HG03439 (cell line): ENCODE results near the gene NANP.
"Not testable (repeated sequence)": the region's sequence is repeated elsewhere in the genome, so short reads cannot be mapped to it uniquely, and the experiment has no call there.

Experiments used
- ATAC-seq: cut with Tn5 transposase; IDR thresholded peaks from one replicate; pipeline ENCODE4 v1.9.1; 2021; ENCODE audit warnings: mild to moderate bottlenecking, moderate library complexity; ENCODE audit not compliant: unreplicated experiment

Gene NANP

GRCh38 chr20:25623736-25624499 lies at the start of gene NANP:
Gene NANP (minus strand): TSS chr20:25624014. CDS start chr20:25623948, 66 bp downstream.
- peak; percentile 86 for ATAC-seq

GRCh38 chr20:25672659-25673235 lies 48.9 kb upstream of the NANP start:
- ATAC-seq = no peak

- no peak for ATAC-seq
Measured at GRCh38 chr20:25669826-25670422, 46.1 kb upstream of the NANP start.

GRCh38 chr20:25668446-25668845 lies 44.6 kb upstream of the NANP start:
- ATAC-seq = no peak

- ATAC-seq = no peak
Measured at GRCh38 chr20:25659999-25660398, 36.2 kb upstream of the NANP start.

GRCh38 chr20:25654487-25654886 lies 30.7 kb upstream of the NANP start:
- no peak for ATAC-seq

GRCh38 chr20:25652866-25653265 lies 29.1 kb upstream of the NANP start:
- ATAC-seq = not testable (repeated sequence)

- no peak for ATAC-seq
Measured at GRCh38 chr20:25644814-25645213, 21.0 kb upstream of the NANP start.

- no peak for ATAC-seq
Measured at GRCh38 chr20:25643716-25644115, 19.9 kb upstream of the NANP start.

- ATAC-seq = no peak
Measured at GRCh38 chr20:25637247-25637646, 13.4 kb upstream of the NANP start.

GRCh38 chr20:25632940-25633790 lies 9.4 kb upstream of the NANP start:
- no peak for ATAC-seq

GRCh38 chr20:25630615-25631014 lies 6.8 kb upstream of the NANP start:
- not testable (repeated sequence) for ATAC-seq

GRCh38 chr20:25629816-25630499 lies 6.1 kb upstream of the NANP start:
- ATAC-seq = no peak

- ATAC-seq = no peak
Measured at GRCh38 chr20:25626779-25627178, 3.0 kb upstream of the NANP start.

GRCh38 chr20:25624500-25624939 lies 706 bp upstream of the NANP start:
- no peak for ATAC-seq

GRCh38 chr20:25623225-25623735 lies 534 bp downstream of the NANP start:
- peak; percentile 32 for ATAC-seq

- ATAC-seq = no peak
Measured at GRCh38 chr20:25622450-25623224, 1.2 kb downstream of the NANP start.

GRCh38 chr20:25622049-25622448 lies 1.8 kb downstream of the NANP start:
- ATAC-seq = no peak

GRCh38 chr20:25619514-25619913 lies 4.3 kb downstream of the NANP start:
- no peak for ATAC-seq

- no peak for ATAC-seq
Measured at GRCh38 chr20:25608774-25609173, 15.0 kb downstream of the NANP start.
